ENCODE data around the gene SPATA32.

Gene SPATA32

DNA sequence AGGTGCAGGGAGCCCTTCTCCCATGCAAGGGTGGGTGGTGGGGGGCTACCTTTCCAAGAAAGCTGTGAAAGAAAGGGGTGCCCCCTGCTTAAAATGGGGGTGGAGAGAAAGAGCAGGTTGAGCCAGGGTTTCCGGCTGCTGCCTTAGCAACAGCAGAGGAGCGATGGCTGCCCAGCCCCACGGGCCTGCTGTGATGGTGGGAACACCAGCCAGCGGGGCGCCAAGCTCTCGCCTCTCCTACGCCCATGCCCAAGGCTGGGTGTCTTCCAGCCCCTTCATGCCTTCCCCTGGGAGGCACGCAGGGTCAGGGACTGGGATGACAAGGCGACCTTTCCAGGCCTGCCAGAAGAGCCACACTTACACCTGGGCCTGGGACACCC, 37.2 kb downstream of the SPATA32 start:
- Mint-ChIP-seq H3K27ac (peak overlapping the region; percentile 95 to 100), H3K4me3 (peak overlapping the region; percentile 83 to 94), H3K27me3 (no peaks in the 10 kb centered on the region), H3K4me1 (peaks cover 62% of the 10 kb centered on the region), H3K9me3 (no peaks in the 10 kb centered on the region)
- peak; percentile 69 to 70 for DNase-seq
- no peak for ATAC-seq

DNA sequence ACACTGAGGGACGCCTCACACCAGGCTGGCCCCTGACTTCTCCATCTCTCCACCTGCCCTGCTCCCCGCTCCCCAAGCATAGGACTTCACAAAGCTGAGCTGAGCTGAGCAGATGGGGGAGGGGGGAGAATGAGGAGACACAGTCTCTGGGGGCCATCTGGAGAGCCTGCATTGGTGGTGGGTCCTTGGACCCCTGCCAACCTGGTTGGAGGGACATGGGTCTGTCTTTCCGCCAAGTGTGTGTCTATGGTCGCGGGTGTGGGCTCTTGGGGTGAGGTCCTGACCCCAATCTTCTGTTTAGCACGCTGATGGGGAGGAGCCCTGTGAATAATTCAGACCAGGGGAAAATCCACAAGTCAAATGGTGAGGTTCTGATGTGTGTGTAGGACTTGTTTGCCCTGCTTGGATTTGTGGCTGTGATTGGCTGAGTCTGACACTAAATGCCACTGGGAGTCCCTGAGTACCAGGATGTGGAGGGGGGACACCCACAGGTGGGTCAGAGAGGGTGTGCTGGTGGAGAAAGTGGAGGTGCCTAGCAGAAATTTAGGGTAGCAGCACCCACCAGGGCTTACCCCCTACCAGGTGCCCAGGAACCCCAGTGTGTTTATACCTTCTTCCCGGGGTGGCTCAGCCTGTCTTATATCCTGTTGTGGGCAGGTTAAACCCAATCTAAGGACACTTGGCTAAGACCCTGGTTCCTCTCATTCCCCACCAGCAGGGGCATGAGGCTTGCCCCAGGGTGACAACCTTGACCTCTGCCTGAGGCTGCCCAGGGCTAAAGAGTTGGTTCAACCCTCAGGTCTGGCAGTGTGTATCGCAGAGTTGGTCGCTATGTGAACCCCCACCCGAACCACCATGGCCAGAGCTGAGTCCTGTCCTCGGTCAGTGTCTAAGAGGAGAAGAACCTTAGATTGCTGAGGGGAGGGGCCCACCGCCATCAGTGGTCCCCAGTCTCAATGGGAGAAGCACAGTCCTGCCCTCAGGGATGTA, 38.1 kb downstream of the SPATA32 start:
- H3K9me3 Mint-ChIP-seq, result no peaks in the 10 kb centered on the region
- H3K4me3 Mint-ChIP-seq, result peak overlapping the region; percentile 83 to 94
- no peaks in the 10 kb centered on the region for H3K27me3 Mint-ChIP-seq
- peaks cover 62% of the 10 kb centered on the region for H3K4me1 Mint-ChIP-seq
- H3K27ac Mint-ChIP-seq, result peak overlapping the region; percentile 95 to 100
- peak; percentile 57 for ATAC-seq
- DNase-seq, result peak; percentile 71 to 88

DNA sequence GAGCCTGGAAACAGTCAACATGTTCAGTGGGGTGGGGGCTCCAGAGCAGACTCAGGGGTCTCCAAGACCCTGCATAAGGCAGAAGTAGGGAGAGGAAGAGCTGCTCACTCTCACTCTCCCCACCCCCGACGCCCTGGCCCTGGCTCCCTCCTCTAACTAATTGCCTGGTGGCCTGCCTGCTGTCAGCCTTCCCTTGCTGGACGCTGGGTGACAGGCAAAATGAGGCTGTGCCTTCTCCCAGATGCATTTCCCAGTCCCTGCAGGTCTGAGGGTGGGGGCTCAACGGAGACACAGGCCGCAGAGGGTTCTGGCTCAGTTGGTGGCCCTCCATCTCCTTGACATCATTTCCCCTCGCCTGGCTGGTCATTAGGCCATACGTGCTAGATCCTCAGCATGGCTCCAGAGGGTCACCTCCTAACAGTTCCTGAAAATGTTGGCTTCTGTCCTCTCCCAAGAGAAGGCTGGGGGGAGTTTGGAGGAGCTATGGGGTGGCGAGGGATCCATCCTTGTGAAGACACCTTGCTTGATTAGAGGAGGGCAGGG, 38.8 kb downstream of the SPATA32 start:
- H3K27ac Mint-ChIP-seq, result peak overlapping the region; percentile 95 to 96
- H3K4me3 Mint-ChIP-seq, result peak overlapping the region; percentile 83 to 94
- ATAC-seq, result no peak
- peak in 1 of 2 donors; percentile 54 for DNase-seq
- no peaks in the 10 kb centered on the region for H3K27me3 Mint-ChIP-seq
- peaks cover 58% of the 10 kb centered on the region for H3K4me1 Mint-ChIP-seq
- no peaks in the 10 kb centered on the region for H3K9me3 Mint-ChIP-seq

DNA sequence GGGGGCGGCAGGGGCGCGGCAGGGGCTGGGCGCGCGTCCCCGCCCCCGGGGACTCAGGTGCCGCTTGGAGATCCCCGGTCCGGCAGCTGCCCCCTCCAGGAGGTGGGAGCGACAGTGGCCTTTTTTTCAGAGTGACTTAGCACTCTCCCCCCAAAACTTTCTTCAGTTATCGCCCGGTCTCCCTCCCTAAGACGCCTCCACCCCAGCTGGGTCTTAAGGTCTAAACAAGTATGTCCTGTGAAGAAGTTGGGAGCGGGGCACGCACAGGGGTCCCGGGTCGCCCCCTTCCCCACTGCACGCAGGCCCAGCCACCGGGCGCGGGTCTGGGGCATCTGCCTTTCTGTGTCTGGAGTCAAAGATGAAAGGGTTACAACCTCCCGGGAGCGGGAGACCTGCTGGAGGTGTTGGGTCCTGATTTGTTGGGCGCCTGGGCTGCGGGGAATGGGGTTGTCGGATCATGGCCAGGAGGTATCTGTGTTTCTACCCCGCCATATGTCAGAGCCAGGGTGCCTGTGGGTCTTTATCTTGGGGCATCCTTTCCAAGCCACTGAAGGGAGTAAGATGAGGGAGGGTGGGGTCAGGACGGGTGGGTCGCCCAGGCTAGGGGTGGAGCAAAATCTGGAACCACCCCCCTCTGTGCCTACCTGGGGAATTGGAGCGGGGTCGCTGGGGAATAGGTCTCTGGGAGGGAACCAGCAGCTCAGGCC, 39.5 kb downstream of the SPATA32 start:
- ATAC-seq (no peak), DNase-seq (peak; percentile 46 to 56)
- Mint-ChIP-seq H3K4me3 (peak overlapping the region; percentile 83 to 94), H3K27ac (peak overlapping the region; percentile 87 to 96), H3K27me3 (no peaks in the 10 kb centered on the region), H3K9me3 (no peaks in the 10 kb centered on the region), H3K4me1 (peaks cover 57% of the 10 kb centered on the region)

DNA sequence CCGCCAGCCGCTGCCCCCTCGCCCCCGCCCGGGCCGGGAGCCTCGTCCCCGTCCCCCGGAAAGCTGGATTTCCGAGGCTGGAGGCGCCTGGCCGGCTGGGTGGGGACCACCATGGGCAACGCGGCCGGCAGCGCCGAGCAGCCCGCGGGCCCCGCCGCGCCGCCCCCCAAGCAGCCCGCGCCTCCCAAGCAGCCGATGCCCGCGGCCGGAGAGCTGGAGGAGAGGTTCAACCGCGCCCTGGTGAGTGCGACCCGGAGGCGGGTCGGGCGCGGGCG, 39.9 kb downstream of the SPATA32 start:
- Mint-ChIP-seq H3K27ac (no peak overlapping the region), H3K9me3 (no peaks in the 10 kb centered on the region), H3K4me3 (peak overlapping the region; percentile 83 to 94), H3K4me1 (peaks cover 57% of the 10 kb centered on the region), H3K27me3 (no peaks in the 10 kb centered on the region)
- no peak for ATAC-seq
- DNase-seq, result no peak

DNA sequence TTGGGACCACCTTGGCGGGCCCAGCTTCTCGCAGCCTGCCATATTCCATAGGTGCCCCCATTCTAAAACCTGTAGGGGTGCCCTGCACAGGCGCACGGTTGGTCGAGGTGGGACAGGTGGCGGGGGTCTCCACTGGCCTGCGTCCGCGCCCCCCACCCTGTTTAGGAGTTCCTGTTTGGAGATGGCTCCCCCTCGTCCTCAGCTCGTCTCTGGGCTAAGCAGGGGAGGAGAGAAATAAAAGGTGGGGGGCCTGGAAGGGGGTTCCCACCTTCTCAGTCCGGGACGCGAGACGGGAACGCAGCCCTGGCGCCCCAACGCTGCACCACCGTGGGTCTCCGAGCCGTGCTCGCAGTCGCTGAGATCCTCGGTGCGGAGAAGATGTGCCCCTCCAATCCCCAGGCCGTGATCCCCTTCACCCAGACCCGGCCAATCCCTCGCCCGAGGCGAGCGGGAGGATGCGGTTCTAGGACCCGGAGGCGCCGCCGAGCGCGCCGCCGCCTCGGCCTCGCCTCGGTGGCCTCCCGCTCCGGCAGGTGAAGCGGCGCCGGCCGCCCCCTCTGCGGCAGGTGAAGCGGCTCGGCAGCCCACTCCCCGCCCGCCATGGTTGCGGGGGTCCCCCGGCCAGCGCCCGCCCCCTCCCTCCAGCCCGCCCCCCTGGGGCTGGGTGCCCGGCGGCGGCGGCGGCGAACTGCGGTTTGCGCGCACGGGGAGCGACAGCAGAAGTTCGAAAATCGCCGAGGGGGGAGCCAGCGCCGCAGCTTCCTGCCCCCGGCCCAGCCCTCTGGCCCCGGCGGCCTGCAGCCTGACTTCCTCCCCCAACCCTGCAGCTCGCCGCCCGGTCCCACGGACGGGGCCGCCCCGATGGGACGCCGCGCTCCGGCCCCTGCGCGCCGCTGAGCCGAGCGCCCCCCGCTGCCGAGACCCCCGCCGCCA, 40.5 kb downstream of the SPATA32 start, which contains the start of gene FMNL1:
Gene FMNL1 (plus strand): TSS at position 805 of the 933 bp plus-strand sequence. CDS start 240 bp downstream, outside the sequence.
- peak within 1 kb of the TSS; percentile 92 to 96 for H3K27ac Mint-ChIP-seq
- peak; percentile 61 to 72 for DNase-seq

DNA sequence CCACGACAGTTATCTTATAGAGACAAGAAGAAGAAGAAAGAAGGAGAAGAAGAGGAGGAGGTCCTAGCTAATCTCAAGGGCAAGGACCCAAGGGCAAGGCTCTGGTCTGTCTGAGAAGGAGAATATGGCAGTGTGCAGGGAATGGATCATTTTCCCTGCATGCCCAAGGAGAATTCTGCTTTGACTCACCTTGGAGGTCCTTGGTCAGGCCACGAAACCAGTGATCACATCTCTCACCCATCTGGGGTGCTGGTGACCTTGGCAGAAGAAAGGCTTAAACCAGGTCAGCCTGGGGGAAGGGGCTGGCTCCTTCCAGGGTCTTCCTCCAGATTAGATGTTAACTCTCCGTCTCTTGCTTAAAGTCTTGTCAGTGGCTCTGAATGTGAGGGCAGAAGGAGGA, 41.8 kb downstream of the SPATA32 start:
- Mint-ChIP-seq H3K4me3 (peak overlapping the region; percentile 85 to 97), H3K4me1 (peaks cover 54% of the 10 kb centered on the region), H3K9me3 (no peaks in the 10 kb centered on the region), H3K27me3 (no peaks in the 10 kb centered on the region), H3K27ac (peak overlapping the region; percentile 54 to 55)
- no peak for DNase-seq
- ATAC-seq, result no peak

More for the DNA sequence above, 40.5 kb downstream of the SPATA32 start, which contains the start of gene FMNL1:
- H3K4me3 Mint-ChIP-seq, result peak within 1 kb of the TSS; percentile 94 to 97
- no peaks in the 10 kb centered on the region for H3K27me3 Mint-ChIP-seq
- peaks cover 57% of the 10 kb centered on the region for H3K4me1 Mint-ChIP-seq
- ATAC-seq, result no peak
- no peaks in the 10 kb centered on the region for H3K9me3 Mint-ChIP-seq

DNA sequence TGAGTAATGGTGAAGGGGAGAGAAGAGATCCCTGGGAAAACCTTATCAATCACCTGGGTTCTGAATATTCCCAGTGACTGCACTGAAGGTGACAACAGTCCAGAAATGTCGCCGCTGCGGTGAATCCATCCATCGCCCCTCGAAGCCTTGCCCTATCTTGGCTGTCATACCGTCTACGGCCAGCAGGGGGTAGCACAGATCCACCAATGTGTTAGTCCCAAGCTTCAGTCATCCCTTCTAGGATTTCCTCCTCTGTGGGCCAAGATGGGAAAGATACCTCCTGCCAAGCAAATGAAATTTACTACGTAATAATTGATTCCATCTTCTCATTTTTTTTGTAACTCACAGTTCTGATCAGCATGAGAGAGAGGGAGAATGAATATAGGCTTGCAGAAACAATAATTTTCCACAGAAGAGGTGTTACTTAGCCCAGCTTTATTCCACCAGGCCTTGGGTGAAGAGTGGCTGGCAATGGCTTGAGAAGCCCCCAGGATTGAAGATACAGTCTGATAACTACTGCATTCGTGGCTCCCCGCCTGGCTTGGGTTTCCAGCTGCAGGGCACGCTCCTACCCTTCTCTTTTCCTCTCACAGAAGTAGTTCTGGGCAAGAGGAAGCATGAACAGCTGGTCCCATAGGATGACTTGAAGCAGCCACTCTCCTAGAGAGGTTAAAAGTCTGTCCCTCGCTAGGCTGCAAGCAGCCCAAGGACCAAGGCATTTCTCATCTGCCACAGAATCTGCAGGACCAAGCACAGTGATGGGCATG, 42.8 kb downstream of the SPATA32 start:
- peak overlapping the region; percentile 85 to 97 for H3K4me3 Mint-ChIP-seq
- H3K27ac Mint-ChIP-seq, result peak overlapping the region in 1 of 2 donors; percentile 50
- no peaks in the 10 kb centered on the region for H3K9me3 Mint-ChIP-seq
- peaks cover 48% of the 10 kb centered on the region for H3K4me1 Mint-ChIP-seq
- DNase-seq (peak; percentile 79 to 82), ATAC-seq (no peak)
- H3K27me3 Mint-ChIP-seq, result no peaks in the 10 kb centered on the region
